Sigmoid colon (tissue), 7 donors: ENCODE data around the gene SETBP1. TPM values are rescaled to one million over a fixed set of nuclear protein-coding genes. Genes with fewer than 3 reads are reported as not detected.

Source experiments
- DNase-seq: peaks from one replicate; pipeline ENCODE4 v3.0.0-alpha.2; 2019
- H3K27ac ChIP-seq, 4 donors: fragments of 200-600 bp; sonication (generic); one replicate each; pipeline ENCODE4 v1.5.1; 2016 to 2019; ENCODE audit warnings: mild to moderate bottlenecking in 1 of 4
- H3K27me3 ChIP-seq, 3 donors: fragments of 200-600 bp; sonication (generic); one replicate each; pipeline ENCODE4 v1.5.1; 2019; ENCODE audit warnings: mild to moderate bottlenecking in 1 of 3
- H3K36me3 ChIP-seq, 4 donors: fragments of 200-600 bp; sonication (generic); one replicate each; pipeline ENCODE4 v1.5.1; 2016 to 2019
- H3K4me1 ChIP-seq, 4 donors: fragments of 200-600 bp; sonication (generic); one replicate each; pipeline ENCODE4 v1.5.1; 2017 to 2019
- H3K4me3 ChIP-seq, 4 donors: fragments of 200-600 bp; sonication (generic); one replicate each; pipeline ENCODE4 v1.5.1; 2017 to 2019; ENCODE audit warnings: mild to moderate bottlenecking in 2 of 4, moderate library complexity in 1 of 4
- H3K9me3 ChIP-seq, 4 donors: fragments of 200-600 bp in 3 of 4; sonication (generic) in 3 of 4; one replicate each; pipeline versions ENCODE4 v1.5.1 to v1.6.1; 2013 to 2019
- CTCF ChIP-seq, 4 experiments: fragments of 450-650 bp in 3 of 4; fragments of 200-600 bp in 1 of 4; IDR thresholded peaks; one replicate each; pipeline ENCODE4 v1.5.1; 2016 to 2019; ENCODE audit warnings: antibody characterized with exemption in 4 of 4, mild to moderate bottlenecking in 3 of 4, moderate library complexity in 2 of 4
- EP300 ChIP-seq, 4 donors: sonication (generic); formaldehyde crosslinking; IDR thresholded peaks; one replicate each; pipeline ENCODE4 v1.6.1; 2017; ENCODE audit warnings: antibody characterized with exemption in 4 of 4
- POLR2A ChIP-seq, 2 donors: fragments of 450-650 bp; IDR thresholded peaks; one replicate each; pipeline ENCODE4 v1.6.1; 2016; ENCODE audit warnings: antibody characterized with exemption in 2 of 2, mild to moderate bottlenecking in 2 of 2, moderate library complexity in 2 of 2
- POLR2AphosphoS5 ChIP-seq, 4 donors: sonication (generic); formaldehyde crosslinking; IDR thresholded peaks; one replicate each; pipeline ENCODE4 v1.6.1; 2017; ENCODE audit warnings: antibody characterized with exemption in 4 of 4
- WGBS, 2 donors: extraction: QIAGEN DNeasy Blood & Tissue Kit; methylation state at CpG; one replicate each; pipeline ENCODE4 v1.1.7; 2013; 5-methylcytosine and 5-hydroxymethylcytosine counted together
- intact Hi-C: fragments of 100-400 bp; cut with DNase I; formaldehyde crosslinking; loops from one replicate; pipeline ENCODE4 v1.15.1; 2023
- polyA plus RNA-seq, 3 donors: library from polyadenylated mRNA; stranded (reverse); fragments of 200-250 nt; gene quantifications; one replicate each; pipeline ENCODE4 v1.2.3, GENCODE V29; 2013
- total RNA-seq, 4 donors: library from RNA; depleted of rRNA; stranded (reverse); fragments of >200 nt; gene quantifications; one replicate each; pipeline ENCODE4 v1.1.0, GENCODE V29; 2016
- donor health status: healthy with polysubstance abuse.
- donor health status: Bipolar disorder and iron deficiency.
- donor health status: healthy.

The SETBP1 gene
- total and polyA plus RNA-seq, 7 donors, result 0.69 to 100 (median 67.9) TPM

GRCh38 chr18:45100321-45101105 lies 419.8 kb downstream of the SETBP1 start:
- no peaks in the 10 kb centered on the region for H3K36me3 ChIP-seq
- no peak overlapping the region for H3K27ac ChIP-seq
- TF ChIP-seq POLR2A (IDR thresholded peaks at IDR 0.05) (no peak), CTCF (IDR thresholded peaks at IDR 0.05) (no peak), POLR2AphosphoS5 (IDR thresholded peaks at IDR 0.05) (no peak), EP300 (IDR thresholded peaks at IDR 0.05) (no peak)
- no peak overlapping the region for H3K4me3 ChIP-seq
- 81 to 88% methylated on average over 4 of the region's 4 CpGs for WGBS, 2 donors
- no peaks in the 10 kb centered on the region for H3K27me3 ChIP-seq
- no peak for DNase-seq
- H3K9me3 ChIP-seq, result no peaks in the 10 kb centered on the region
- H3K4me1 ChIP-seq, result peaks cover 0 to 13% (median 7%) of the 10 kb centered on the region in 4 donors
- intact Hi-C loops, result loop anchor here (10.0 kb wide), 1 partner anchor 426 kb away; no protein-coding TSS in a partner anchor

GRCh38 chr18:45102126-45102525 lies 421.4 kb downstream of the SETBP1 start:
- intact Hi-C loops, result loop anchor here (10.0 kb wide), 1 partner anchor 427 kb away; no protein-coding TSS in a partner anchor
- no peaks in the 10 kb centered on the region for H3K27me3 ChIP-seq
- WGBS, 2 donors, result 45 to 80% methylated on average over 3 of the region's 3 CpGs
- no peak overlapping the region for H3K4me3 ChIP-seq
- peaks cover 0 to 13% (median 7%) of the 10 kb centered on the region in 4 donors for H3K4me1 ChIP-seq
- TF ChIP-seq EP300 (IDR thresholded peaks at IDR 0.05) (no peak), CTCF (IDR thresholded peaks at IDR 0.05) (no peak), POLR2A (IDR thresholded peaks at IDR 0.05) (no peak), POLR2AphosphoS5 (IDR thresholded peaks at IDR 0.05) (no peak)
- H3K9me3 ChIP-seq, result no peaks in the 10 kb centered on the region
- no peak overlapping the region for H3K27ac ChIP-seq
- no peak for DNase-seq
- H3K36me3 ChIP-seq, result no peaks in the 10 kb centered on the region

DNA sequence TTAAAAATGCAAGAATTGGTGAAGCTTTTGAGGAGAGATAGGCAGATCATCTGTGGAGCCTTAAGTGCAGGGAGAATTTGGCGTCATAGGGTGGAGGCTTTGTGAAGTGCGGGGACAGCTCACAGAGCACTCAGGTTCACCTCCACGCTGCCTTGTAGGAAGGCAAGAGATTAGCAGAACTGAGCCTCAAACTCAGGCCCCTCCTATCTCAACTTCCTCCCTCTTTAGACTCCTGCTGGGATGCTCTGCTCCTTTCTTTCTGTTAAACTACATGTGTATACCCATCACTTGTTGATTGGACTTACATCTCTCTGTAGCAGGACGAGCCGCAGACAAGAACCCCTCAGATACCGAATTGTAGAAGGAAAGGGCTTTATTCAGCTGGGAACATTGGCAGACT lies 422.2 kb downstream of the SETBP1 start:
- no peak for DNase-seq
- Histone ChIP-seq H3K27ac (no peak overlapping the region), H3K9me3 (no peaks in the 10 kb centered on the region), H3K27me3 (no peaks in the 10 kb centered on the region), H3K36me3 (no peaks in the 10 kb centered on the region), H3K4me1 (peaks cover 0 to 13% (median 7%) of the 10 kb centered on the region in 4 donors), H3K4me3 (no peak overlapping the region)
- intact Hi-C loops, result loop anchor here (10.0 kb wide), 1 partner anchor 428 kb away; no protein-coding TSS in a partner anchor
- TF ChIP-seq POLR2AphosphoS5 (IDR thresholded peaks at IDR 0.05), result no peak
- TF ChIP-seq CTCF (IDR thresholded peaks at IDR 0.05), result no peak
- no peak for TF ChIP-seq POLR2A (IDR thresholded peaks at IDR 0.05)
- no peak for TF ChIP-seq EP300 (IDR thresholded peaks at IDR 0.05)
- WGBS, 2 donors, result 81 to 93% methylated on average over 6 of the region's 6 CpGs

GRCh38 chr18:45103319-45104048 lies 422.8 kb downstream of the SETBP1 start:
- no peak for TF ChIP-seq POLR2A (IDR thresholded peaks at IDR 0.05)
- no peak overlapping the region for H3K4me3 ChIP-seq
- H3K27ac ChIP-seq, result no peak overlapping the region
- no peak for DNase-seq
- WGBS, 2 donors, result 69 to 79% methylated on average over 5 of the region's 5 CpGs
- H3K4me1 ChIP-seq, result peaks cover 0 to 13% (median 7%) of the 10 kb centered on the region in 4 donors
- no peaks in the 10 kb centered on the region for H3K9me3 ChIP-seq
- intact Hi-C loops, result loop anchor here (10.0 kb wide), 1 partner anchor 429 kb away; no protein-coding TSS in a partner anchor
- H3K36me3 ChIP-seq, result no peaks in the 10 kb centered on the region
- no peaks in the 10 kb centered on the region for H3K27me3 ChIP-seq

GRCh38 chr18:45104049-45104395 lies 423.3 kb downstream of the SETBP1 start:
- TF ChIP-seq EP300 (IDR thresholded peaks at IDR 0.05) (no peak), POLR2AphosphoS5 (IDR thresholded peaks at IDR 0.05) (no peak), CTCF (IDR thresholded peaks at IDR 0.05) (no peak), POLR2A (IDR thresholded peaks at IDR 0.05) (no peak)
- Histone ChIP-seq H3K9me3 (no peaks in the 10 kb centered on the region), H3K27me3 (no peaks in the 10 kb centered on the region), H3K4me1 (peaks cover 0 to 13% (median 7%) of the 10 kb centered on the region in 4 donors), H3K27ac (no peak overlapping the region), H3K36me3 (no peaks in the 10 kb centered on the region), H3K4me3 (no peak overlapping the region)
- intact Hi-C loops, result loop anchor here (10.0 kb wide), 1 partner anchor 429 kb away; no protein-coding TSS in a partner anchor
- no peak for DNase-seq
- 56 to 74% methylated on average over 1 of the region's 1 CpG for WGBS, 2 donors
